ENCODE measurements around the gene OGFR. TPM values are rescaled to one million over a fixed set of nuclear protein-coding genes. Genes with fewer than 3 reads are reported as not detected.

OGFR gene
- total RNA-seq, 1 donor, result 51.5 TPM

GRCh38 chr20:62765432-62766070 is 39.1 kb upstream of the OGFR start:
- H3K9me3 ChIP-seq (ENCODE audit: low read depth, low read length), result no peaks in the 10 kb centered on the region
- H3K4me3 ChIP-seq (ENCODE audit: low read length), result no peak overlapping the region
- no peaks in the 10 kb centered on the region for H3K27me3 ChIP-seq (ENCODE audit: insufficient read depth, low read length)
- H3K4me1 ChIP-seq (ENCODE audit: insufficient read depth, low read length), result no peaks in the 10 kb centered on the region

GRCh38 chr20:62766071-62766450 is 38.6 kb upstream of the OGFR start:
- Histone ChIP-seq H3K9me3 (ENCODE audit: low read depth, low read length) (no peaks in the 10 kb centered on the region), H3K4me3 (ENCODE audit: low read length) (no peak overlapping the region), H3K4me1 (ENCODE audit: insufficient read depth, low read length) (no peaks in the 10 kb centered on the region), H3K27me3 (ENCODE audit: insufficient read depth, low read length) (no peaks in the 10 kb centered on the region)

- Histone ChIP-seq H3K9me3 (ENCODE audit: low read depth, low read length) (no peaks in the 10 kb centered on the region), H3K4me1 (ENCODE audit: insufficient read depth, low read length) (no peaks in the 10 kb centered on the region), H3K27me3 (ENCODE audit: insufficient read depth, low read length) (no peaks in the 10 kb centered on the region), H3K4me3 (ENCODE audit: low read length) (no peak overlapping the region)
These were observed 37.9 kb upstream of the OGFR start for GRCh38 chr20:62766716-62767115.

GRCh38 chr20:62768234-62768546 is 36.4 kb upstream of the OGFR start:
- H3K9me3 ChIP-seq (ENCODE audit: low read depth, low read length), result no peaks in the 10 kb centered on the region
- no peaks in the 10 kb centered on the region for H3K4me1 ChIP-seq (ENCODE audit: insufficient read depth, low read length)
- H3K4me3 ChIP-seq (ENCODE audit: low read length), result no peak overlapping the region
- no peaks in the 10 kb centered on the region for H3K27me3 ChIP-seq (ENCODE audit: insufficient read depth, low read length)

- H3K4me1 ChIP-seq (ENCODE audit: insufficient read depth, low read length), result no peaks in the 10 kb centered on the region
- H3K9me3 ChIP-seq (ENCODE audit: low read depth, low read length), result no peaks in the 10 kb centered on the region
- H3K4me3 ChIP-seq (ENCODE audit: low read length), result no peak overlapping the region
- no peaks in the 10 kb centered on the region for H3K27me3 ChIP-seq (ENCODE audit: insufficient read depth, low read length)
These were observed 35.9 kb upstream of the OGFR start for GRCh38 chr20:62768551-62769287.

GRCh38 chr20:62769346-62770071 is 35.1 kb upstream of the OGFR start:
- Histone ChIP-seq H3K9me3 (ENCODE audit: low read depth, low read length) (no peaks in the 10 kb centered on the region), H3K27me3 (ENCODE audit: insufficient read depth, low read length) (no peaks in the 10 kb centered on the region), H3K4me1 (ENCODE audit: insufficient read depth, low read length) (peaks cover 4% of the 10 kb centered on the region), H3K4me3 (ENCODE audit: low read length) (no peak overlapping the region)

GRCh38 chr20:62770111-62770910 is 34.3 kb upstream of the OGFR start:
- Histone ChIP-seq H3K4me3 (ENCODE audit: low read length) (no peak overlapping the region), H3K4me1 (ENCODE audit: insufficient read depth, low read length) (peaks cover 12% of the 10 kb centered on the region), H3K9me3 (ENCODE audit: low read depth, low read length) (no peaks in the 10 kb centered on the region), H3K27me3 (ENCODE audit: insufficient read depth, low read length) (no peaks in the 10 kb centered on the region)

GRCh38 chr20:62770916-62771315 is 33.7 kb upstream of the OGFR start:
- Histone ChIP-seq H3K9me3 (ENCODE audit: low read depth, low read length) (no peaks in the 10 kb centered on the region), H3K4me3 (ENCODE audit: low read length) (no peak overlapping the region), H3K27me3 (ENCODE audit: insufficient read depth, low read length) (no peaks in the 10 kb centered on the region), H3K4me1 (ENCODE audit: insufficient read depth, low read length) (peaks cover 18% of the 10 kb centered on the region)

- no peaks in the 10 kb centered on the region for H3K9me3 ChIP-seq (ENCODE audit: low read depth, low read length)
- peaks cover 24% of the 10 kb centered on the region for H3K4me1 ChIP-seq (ENCODE audit: insufficient read depth, low read length)
- no peaks in the 10 kb centered on the region for H3K27me3 ChIP-seq (ENCODE audit: insufficient read depth, low read length)
- no peak overlapping the region for H3K4me3 ChIP-seq (ENCODE audit: low read length)
These were observed 33.1 kb upstream of the OGFR start for GRCh38 chr20:62771396-62772102.

GRCh38 chr20:62772103-62772611 is 32.5 kb upstream of the OGFR start:
- Histone ChIP-seq H3K4me1 (ENCODE audit: insufficient read depth, low read length) (peaks cover 29% of the 10 kb centered on the region), H3K4me3 (ENCODE audit: low read length) (no peak overlapping the region), H3K9me3 (ENCODE audit: low read depth, low read length) (no peaks in the 10 kb centered on the region), H3K27me3 (ENCODE audit: insufficient read depth, low read length) (no peaks in the 10 kb centered on the region)

GRCh38 chr20:62772619-62772989 is 32.0 kb upstream of the OGFR start:
- Histone ChIP-seq H3K4me1 (ENCODE audit: insufficient read depth, low read length) (peaks cover 33% of the 10 kb centered on the region), H3K27me3 (ENCODE audit: insufficient read depth, low read length) (no peaks in the 10 kb centered on the region), H3K9me3 (ENCODE audit: low read depth, low read length) (no peaks in the 10 kb centered on the region), H3K4me3 (ENCODE audit: low read length) (no peak overlapping the region)

GRCh38 chr20:62772990-62773844 is 31.4 kb upstream of the OGFR start:
- Histone ChIP-seq H3K4me3 (ENCODE audit: low read length) (no peak overlapping the region), H3K4me1 (ENCODE audit: insufficient read depth, low read length) (peaks cover 34% of the 10 kb centered on the region), H3K9me3 (ENCODE audit: low read depth, low read length) (no peaks in the 10 kb centered on the region), H3K27me3 (ENCODE audit: insufficient read depth, low read length) (no peaks in the 10 kb centered on the region)

- Histone ChIP-seq H3K9me3 (ENCODE audit: low read depth, low read length) (no peaks in the 10 kb centered on the region), H3K4me1 (ENCODE audit: insufficient read depth, low read length) (peaks cover 34% of the 10 kb centered on the region), H3K4me3 (ENCODE audit: low read length) (no peak overlapping the region), H3K27me3 (ENCODE audit: insufficient read depth, low read length) (no peaks in the 10 kb centered on the region)
These were observed 30.6 kb upstream of the OGFR start for GRCh38 chr20:62773845-62774714.
